HL-60 (cell line): ENCODE results near the gene BRIP1.

Experiments used
- DNase-seq, 2 experiments: peaks; one replicate each; pipeline ENCODE4 v3.0.0-alpha.2; 2010 to 2020; ENCODE audit warnings: low read depth in 1 of 2, low spot score in 1 of 2
- H3K27ac ChIP-seq: fragments of 250-450 bp; sonication (Bioruptor Pico); replicated peaks from 2 replicates; pipeline ENCODE4 v1.5.1; 2020; ENCODE audit warnings: mild to moderate bottlenecking, moderate library complexity
- H3K27me3 ChIP-seq: fragments of 250-450 bp; sonication (Bioruptor Pico); 2 replicates; pipeline ENCODE4 v1.5.1; 2021; ENCODE audit warnings: mild to moderate bottlenecking, moderate library complexity; ENCODE audit not compliant: insufficient read depth, poor library complexity, severe bottlenecking
- H3K4me3 ChIP-seq: replicated peaks from 2 replicates; pipeline ENCODE4 v1.5.1; 2011; ENCODE audit warnings: mild to moderate bottlenecking, control low read depth, low read length; ENCODE audit not compliant: insufficient read depth
- CTCF ChIP-seq: IDR thresholded peaks from one replicate; pipeline ENCODE4 v1.5.1; 2011; ENCODE audit warnings: low read length, control low read depth, inconsistent platforms; ENCODE audit not compliant: insufficient read depth
- GABPA ChIP-seq: IDR thresholded peaks from 2 replicates; pipeline ENCODE4 v1.6.1; 2012; ENCODE audit warnings: low read depth
- POLR2AphosphoS5 ChIP-seq: IDR thresholded peaks from 2 replicates; pipeline ENCODE4 v1.6.1; 2012; ENCODE audit warnings: low read depth
- REST ChIP-seq: IDR thresholded peaks from 2 replicates; pipeline ENCODE4 v1.6.1; 2012; ENCODE audit warnings: low read depth; ENCODE audit not compliant: insufficient replicate concordance
- SPI1 ChIP-seq: IDR thresholded peaks from 2 replicates; pipeline ENCODE4 v1.6.1; 2012; ENCODE audit warnings: low read depth, mild to moderate bottlenecking, borderline replicate concordance

The BRIP1 gene

GRCh38 chr17:61856035-61856434, 7.3 kb downstream of the BRIP1 start:
- TF ChIP-seq GABPA (no peak), SPI1 (no peak), POLR2AphosphoS5 (no peak)
- Histone ChIP-seq H3K27ac (no peak overlapping the region), H3K27me3 (no peaks in the 10 kb centered on the region), H3K4me3 (no peak overlapping the region)
- no peak for DNase-seq

- no peaks in the 10 kb centered on the region for H3K27me3 ChIP-seq
- DNase-seq: no peak
- no peak for TF ChIP-seq CTCF
- TF ChIP-seq SPI1: no peak
- TF ChIP-seq GABPA: no peak
- TF ChIP-seq REST: no peak
- TF ChIP-seq POLR2AphosphoS5: no peak
- no peak overlapping the region for H3K27ac ChIP-seq
- no peak overlapping the region for H3K4me3 ChIP-seq
Observed at GRCh38 chr17:61852857-61853256, 10.5 kb downstream of the BRIP1 start.

- TF ChIP-seq SPI1: no peak
- TF ChIP-seq CTCF: no peak
- TF ChIP-seq GABPA: no peak
- TF ChIP-seq POLR2AphosphoS5: no peak
- no peak for TF ChIP-seq REST
- no peaks in the 10 kb centered on the region for H3K27me3 ChIP-seq
- DNase-seq: no peak
- H3K27ac ChIP-seq: no peak overlapping the region
- no peak overlapping the region for H3K4me3 ChIP-seq
Observed at GRCh38 chr17:61849674-61850073, 13.7 kb downstream of the BRIP1 start.

GRCh38 chr17:61848896-61849295, 14.4 kb downstream of the BRIP1 start:
- TF ChIP-seq GABPA: no peak
- no peak for DNase-seq
- H3K27ac ChIP-seq: no peak overlapping the region
- no peak overlapping the region for H3K4me3 ChIP-seq
- no peaks in the 10 kb centered on the region for H3K27me3 ChIP-seq

GRCh38 chr17:61848247-61848646, 15.1 kb downstream of the BRIP1 start:
- DNase-seq: no peak
- TF ChIP-seq POLR2AphosphoS5 (no peak), GABPA (no peak), REST (no peak), SPI1 (no peak), CTCF (no peak)
- no peak overlapping the region for H3K4me3 ChIP-seq
- no peaks in the 10 kb centered on the region for H3K27me3 ChIP-seq
- no peak overlapping the region for H3K27ac ChIP-seq
